ENCODE measurements around the gene TAS1R1.

TAS1R1 gene

DNA sequence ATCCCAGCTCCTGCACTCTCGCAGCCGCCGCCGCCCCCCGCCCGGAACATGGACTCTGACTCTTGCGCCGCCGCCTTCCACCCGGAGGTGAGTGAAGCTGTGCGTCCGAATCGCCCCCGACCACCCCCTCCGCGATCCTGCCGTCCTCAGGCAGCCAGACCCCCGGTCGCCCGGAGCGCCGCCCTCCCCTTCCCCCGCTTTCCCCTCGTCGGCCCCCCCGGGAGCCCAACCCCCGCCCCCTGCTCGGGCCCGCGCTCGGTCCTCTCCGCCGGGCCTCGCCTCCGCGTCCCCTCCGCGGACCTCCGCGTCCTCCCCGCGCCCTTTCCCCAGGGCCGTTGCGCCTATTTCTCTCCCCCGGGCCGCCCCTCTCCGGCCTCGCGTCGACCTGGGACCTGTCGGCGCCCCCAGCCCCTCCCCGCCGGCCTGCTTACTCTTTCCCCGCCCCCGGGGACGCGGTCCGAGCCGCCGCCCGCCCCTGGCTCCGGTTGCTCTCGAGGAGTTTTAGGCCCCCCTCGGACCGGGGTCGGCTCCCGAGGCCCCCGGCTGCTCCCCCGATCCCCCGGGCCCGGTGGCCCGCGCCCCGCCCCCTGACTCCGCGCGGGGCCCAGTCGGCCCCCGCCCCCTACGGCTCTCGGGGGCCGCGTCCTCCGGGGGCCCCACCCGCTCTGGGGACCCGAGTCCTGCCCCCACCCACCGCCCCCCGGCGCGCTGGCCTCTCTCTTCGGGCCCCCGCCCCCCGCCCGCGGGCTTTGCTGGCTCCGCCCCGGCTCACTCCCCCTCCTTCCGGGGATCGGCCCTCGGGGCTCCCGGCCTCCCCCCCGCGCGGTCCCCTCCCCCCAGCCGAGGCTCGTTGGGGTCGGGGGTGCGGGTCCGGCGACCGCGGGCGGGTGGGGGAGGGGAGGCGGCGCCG lies 59.2 kb downstream of the TAS1R1 start:
- peak; percentile 49 for DNase-seq

DNA sequence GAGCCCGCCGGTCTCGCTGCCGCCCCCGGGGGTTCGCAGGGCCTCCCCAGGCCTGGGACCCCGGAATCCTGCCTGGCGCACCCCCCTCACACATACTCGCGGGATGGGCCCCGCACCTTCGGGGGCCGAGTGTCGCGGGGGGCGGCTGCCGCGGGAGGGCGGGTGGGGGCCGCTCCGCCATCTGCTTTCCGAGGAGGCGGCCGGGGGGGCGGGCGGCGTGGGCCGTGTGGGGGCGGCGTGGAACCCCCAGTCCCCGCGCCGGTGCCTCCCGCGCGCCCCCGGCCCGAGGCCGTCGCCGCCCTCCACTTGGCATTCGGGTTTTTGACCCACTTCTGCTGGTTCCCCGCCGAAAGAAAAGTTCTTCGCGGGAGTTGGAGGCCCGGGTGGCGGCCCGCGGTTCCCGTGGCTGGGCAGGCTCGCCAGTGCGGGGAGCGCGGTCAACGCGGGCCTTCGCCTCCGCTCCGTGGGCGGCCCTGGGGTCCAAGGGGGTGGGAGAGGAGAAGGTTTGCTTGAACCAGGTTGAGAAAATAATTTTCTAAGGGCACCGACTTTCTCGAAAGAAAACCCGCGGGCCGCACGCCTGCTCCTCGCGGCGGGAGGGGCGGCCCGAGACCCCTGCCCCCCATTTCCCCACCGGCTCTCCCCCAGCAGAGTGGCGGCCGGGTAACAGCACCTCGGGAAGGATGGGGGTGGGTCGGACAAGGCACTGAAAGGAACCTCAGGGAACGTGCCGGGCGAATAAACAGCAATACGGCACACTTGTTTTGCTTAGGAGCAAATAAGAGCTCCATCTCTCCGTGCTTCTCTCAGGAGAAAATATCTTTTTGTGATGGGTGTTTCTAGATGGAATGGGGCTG lies 60.0 kb downstream of the TAS1R1 start:
- DNase-seq: no peak

DNA sequence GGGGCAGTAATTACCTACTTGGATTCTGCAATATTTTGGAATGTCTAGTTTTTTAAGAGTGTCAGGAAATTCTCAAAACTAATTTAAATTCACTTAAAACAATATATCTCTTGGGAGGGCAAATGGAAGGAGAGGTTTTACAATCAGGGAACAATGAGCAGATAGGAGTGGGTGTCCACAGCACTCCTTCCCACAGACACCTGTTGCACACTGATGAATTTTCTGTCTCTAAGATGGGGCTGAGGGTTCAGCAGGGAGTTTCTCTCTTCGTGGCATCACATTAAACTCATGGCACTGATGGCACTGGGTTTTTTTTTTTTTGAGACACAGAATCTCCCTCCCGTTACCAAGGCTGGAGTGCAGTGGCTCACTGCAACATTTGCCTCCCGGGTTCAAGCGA lies 63.9 kb downstream of the TAS1R1 start:
- no peak for DNase-seq

DNA sequence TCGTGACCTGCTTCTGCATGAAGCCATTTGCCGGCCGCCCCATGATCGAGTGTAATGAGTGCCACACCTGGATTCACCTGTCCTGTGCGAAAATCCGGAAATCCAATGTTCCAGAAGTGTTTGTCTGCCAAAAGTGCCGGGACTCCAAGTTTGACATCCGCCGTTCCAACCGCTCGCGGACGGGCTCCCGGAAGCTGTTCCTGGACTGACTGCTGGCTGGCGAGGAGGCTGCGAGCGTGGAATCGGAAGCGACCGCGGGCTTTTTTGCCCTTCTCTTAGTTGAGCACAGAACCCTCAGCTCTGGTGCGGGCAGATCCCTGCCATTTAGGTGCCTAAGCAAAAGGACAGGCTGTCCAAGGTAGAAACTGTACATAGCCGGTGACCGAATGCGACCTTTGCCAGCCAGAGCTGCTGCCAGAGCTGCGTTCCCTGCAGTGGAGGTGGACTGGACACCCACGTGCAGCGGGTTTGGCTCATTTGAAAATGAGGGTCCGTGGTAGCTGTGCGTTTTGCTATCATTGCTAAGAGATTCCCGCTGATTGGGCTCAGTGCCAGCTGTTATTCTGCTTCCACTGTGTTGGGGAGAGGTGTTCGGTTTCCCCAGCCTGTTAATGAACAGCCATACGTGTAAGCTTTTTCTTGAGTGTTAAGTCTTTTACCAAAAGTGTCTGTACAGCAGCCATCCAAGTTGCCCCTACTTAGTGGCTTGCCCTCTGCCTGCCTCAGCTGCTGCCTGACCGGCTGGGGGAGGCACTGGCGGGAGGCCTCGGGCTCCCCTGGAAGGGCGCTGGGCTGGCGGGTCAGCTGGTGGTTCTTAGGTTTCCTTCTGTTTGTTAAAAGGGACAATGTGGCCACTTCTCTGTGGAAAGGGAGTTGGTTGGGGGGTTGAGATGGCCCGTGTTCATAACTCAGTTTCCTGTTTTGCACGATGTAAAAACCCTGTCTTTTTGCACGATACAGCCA lies 66.6 kb downstream of the TAS1R1 start:
- DNase-seq: no peak

DNA sequence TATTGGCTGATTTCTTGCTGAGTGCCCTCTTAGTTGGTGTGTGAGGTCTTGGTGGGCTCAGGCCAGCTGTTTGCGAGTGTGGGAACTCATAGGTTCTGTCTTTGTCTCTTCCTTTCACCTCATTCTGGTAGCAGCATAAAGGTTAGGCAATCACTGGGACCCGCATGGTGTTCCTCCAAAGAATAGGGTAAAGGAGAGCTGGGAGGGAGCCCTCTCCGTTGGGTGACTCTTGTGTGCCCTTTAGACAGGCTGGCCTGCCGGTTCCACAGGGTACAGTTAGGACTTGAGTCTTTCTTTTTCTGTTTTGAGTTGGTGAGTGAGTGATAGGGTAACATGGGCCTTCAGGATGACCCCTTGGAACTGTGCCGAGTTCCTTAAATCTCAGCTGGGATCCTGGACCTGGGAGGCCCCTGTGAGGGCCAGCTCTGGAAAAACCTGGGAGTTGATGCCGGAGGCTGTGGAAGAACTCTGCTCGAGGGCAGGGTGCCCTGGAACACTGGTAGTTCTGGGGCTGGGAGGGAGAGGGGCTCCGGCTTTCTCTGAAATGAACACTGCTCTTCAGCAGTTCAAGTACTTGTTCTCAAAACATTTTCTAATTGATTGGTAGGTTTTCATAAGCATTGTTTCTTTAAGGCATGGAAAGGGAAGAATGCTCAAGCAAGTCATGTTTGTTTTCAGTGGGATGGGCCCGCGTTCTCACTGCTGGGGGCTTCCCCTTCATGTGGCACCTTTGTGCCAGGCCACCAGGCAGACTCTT lies 67.5 kb downstream of the TAS1R1 start:
- DNase-seq: no peak

DNA sequence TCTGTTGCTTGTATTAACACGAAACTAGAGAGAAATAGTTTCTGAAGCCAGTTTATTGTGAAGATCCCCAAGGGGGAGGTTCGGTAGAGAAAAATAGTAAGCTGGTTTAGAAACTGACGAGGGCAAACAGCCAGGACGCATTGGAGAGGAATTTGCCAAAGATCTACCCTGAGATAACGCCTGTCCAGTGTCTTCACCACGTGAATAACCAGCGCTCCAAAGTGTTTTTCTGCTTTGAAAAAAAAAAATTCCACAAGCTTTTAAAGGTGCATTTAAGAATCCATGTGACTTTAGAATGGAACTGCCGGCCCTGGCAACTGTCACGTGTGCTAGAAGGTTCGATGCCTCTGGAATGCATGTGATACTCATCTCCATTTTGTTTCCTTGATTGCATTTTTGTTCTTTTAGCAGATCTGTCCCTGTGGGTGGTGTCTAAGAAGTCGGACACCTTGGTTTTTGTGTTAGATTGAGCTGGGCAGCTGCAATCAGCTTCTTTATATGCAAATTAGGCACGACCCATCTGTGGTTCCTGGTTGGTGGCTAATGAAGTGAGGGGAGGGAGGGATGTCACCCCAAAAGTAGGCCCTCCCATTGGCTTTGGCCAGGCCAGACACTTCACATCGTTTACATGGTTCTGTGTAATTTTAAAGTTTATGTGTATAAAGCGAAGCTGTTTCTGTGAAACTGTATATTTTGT lies 68.3 kb downstream of the TAS1R1 start:
- no peak for DNase-seq

DNA sequence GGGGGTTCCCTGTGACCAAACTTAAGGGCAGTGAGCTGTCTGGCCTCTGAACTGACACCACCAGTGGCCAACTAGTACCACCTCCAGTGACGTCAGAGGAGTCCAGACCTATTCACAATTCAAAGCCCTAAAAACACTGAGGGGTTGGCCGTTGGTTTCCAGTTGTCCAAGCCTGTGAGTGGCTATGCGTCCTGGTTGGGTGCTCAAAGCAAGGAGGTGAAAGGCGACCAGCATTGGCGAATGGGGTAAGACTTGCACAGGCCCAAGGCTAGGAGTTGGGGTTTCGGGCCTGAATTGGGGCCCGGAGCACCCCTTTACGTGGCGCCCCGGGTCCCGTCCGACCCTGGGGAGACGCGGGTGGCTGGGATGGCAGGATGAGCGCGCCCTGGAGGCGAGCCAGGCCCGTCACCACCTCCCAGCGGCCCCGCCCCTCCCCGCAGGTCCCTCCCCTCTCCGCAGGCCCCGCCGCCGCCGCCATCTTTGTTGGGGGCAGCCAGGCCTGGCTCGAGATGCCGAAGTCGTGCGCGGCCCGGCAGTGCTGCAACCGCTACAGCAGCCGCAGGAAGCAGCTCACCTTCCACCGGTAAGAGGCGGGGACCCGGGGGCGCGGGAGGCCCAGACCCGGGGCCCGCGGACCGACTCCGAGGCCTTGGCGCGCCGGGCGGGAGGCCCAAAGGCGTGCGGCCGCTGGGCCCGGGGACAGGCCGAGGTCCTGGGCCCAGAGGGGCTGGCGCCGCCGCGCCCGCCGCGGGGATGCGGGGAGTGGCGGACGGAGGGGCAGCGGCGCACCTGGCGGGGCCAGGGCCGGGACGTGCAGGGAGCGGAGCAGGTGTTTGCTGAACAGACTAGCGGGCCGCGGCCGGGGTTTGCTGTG lies 69.8 kb downstream of the TAS1R1 start, which contains the start of gene THAP3:
TSS of gene THAP3 (plus strand) at position 159 of the 874 bp plus-strand sequence. CDS start at position 510, 351 bp downstream.
- peak; percentile 85 for DNase-seq

DNA sequence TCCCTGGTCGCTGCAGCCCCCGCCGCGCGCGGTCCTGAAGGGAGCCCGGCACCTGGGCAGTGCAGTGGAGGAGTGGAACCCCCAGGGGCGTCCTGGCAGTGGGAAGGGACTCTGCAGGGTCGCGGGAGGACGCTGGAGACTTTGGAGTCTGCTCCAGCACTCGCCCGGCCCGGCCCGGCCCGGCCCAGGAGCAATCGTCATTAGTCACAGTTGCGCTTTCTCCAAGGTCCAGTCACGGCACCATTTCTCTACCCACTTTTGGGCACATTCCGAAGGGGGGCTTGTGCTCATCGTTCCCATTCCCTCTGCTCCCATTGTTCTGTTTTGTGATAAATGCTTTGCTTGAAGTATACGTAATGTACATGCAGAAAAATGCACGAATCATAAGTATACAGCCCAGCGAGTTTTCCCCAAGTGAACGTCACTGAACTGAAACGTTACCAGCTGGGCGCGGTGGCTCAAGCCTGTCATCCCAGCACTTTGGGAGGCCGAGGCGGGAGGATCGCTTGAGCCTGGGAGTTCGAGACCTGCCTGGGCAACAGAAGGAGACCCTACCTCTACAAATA lies 70.6 kb downstream of the TAS1R1 start:
- DNase-seq: no peak

DNA sequence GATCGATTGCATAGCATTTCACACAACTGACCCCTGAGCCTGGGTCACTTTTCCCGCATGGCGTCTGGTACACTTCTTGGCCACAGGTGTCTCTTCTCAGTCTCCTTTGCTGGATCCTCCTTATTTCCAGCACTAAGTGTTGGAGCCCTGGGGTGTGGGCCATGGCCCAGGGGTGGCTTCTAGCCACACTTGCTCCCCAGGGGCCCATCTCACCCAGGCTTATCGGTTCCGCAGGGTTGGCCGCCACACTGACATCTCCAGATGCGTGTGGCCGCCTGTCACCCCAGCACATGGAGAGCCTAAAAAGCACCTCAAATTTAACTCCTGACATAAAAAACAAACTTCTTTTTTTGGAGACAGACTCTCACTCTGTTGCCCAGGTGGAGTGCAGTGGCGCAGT lies 71.9 kb downstream of the TAS1R1 start:
- DNase-seq: no peak

DNA sequence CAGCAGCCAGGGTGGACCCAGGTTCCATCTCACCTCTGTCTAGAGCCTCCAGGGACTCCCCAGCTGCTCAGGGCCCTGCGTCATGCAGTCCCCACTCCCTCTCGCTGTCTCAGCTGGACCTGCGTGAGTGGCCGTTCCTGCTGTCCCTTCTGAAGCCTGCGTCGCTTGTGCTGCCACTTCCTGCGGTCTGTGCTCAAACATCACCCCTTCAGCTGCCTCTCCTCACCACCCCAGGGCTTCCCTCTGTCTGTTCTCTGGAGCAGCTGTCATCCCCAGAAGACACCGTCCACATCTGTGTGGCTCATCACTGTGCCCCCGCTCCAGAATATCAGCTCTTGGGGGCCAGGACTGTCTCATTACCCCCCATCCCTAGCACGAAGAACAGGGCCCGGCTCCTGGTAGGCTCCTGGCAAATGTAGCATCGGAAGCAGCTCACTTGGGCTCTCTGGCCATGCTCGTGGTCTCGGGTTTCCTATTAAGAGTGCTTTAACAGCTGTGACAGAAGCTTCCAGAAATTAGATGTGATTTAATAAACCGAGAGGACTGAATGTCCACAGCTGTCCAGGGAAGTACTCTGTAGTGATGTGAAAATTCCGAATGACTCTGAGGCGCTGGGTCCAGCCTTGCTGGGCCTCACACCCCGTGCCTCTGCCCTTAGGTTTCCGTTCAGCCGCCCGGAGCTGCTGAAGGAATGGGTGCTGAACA lies 72.9 kb downstream of the TAS1R1 start:
- DNase-seq: no peak

DNA sequence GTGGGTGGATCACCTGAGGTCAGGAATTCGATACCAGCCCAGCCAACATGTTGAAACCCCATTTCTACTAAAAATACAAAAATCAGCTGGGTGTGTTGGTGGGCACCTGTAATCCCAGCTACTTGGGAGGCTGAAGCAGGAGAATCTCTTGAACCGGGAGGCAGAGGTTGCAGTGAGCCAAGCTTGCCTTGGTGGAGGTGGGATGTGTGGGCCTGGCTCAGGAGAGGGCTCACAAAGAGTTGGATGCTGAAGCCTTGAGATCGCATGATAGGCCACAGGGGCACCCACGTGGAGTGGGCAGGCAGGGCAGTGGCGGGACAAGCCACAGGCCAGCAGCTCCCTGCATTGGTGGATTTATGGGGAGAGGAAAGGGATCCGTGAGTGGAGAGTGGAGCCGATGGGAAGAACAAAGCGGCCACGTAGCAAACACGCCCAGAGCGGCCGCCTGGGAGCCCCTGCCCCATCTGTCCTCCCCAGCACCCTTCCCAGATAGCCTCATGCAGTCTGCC lies 73.9 kb downstream of the TAS1R1 start:
- DNase-seq: no peak

Data from CD4-positive, alpha-beta T cell treated with Interferon gamma for 1 hour (primary cell).